SU-DHL-6 (cell line): ENCODE data around the gene AFG1L.

Experiments used
- H2AFZ ChIP-seq: fragments of 200-600 bp; sonication (generic); 2 replicates; pipeline ENCODE4 v1.6.1; 2014; ENCODE audit warnings: low read depth, mild to moderate bottlenecking, moderate library complexity, mixed read lengths, antibody characterized with exemption, low read length; ENCODE audit not compliant: severe bottlenecking
- H3F3A ChIP-seq: fragments of 200-600 bp; shearing (Covaris generic); 2 replicates; pipeline ENCODE4 v1.6.0; 2016; ENCODE audit warnings: antibody characterized with exemption, mild to moderate bottlenecking; ENCODE audit not compliant: insufficient read depth
- H3K27ac ChIP-seq: fragments of 200-600 bp; sonication (generic); 2 replicates; pipeline ENCODE4 v1.5.1; 2016; ENCODE audit warnings: low read depth, mild to moderate bottlenecking, low read length, moderate library complexity, mixed read lengths
- H3K27me3 ChIP-seq: fragments of 200-600 bp; sonication (generic), shearing (Covaris generic); 2 replicates; pipeline ENCODE4 v1.6.0; 2014; ENCODE audit warnings: mild to moderate bottlenecking, low read length
- H3K36me3 ChIP-seq: fragments of 200-600 bp; sonication (generic); 2 replicates; pipeline ENCODE4 v1.6.1; 2014; ENCODE audit warnings: mild to moderate bottlenecking, low read length, mixed read lengths
- H3K4me2 ChIP-seq: fragments of 300-600, 200-600 bp; shearing (Covaris generic), sonication (generic); 2 replicates; pipeline ENCODE4 v1.6.0; 2014; ENCODE audit warnings: low read length, low read depth, mild to moderate bottlenecking; ENCODE audit not compliant: poor library complexity, severe bottlenecking
- H3K4me3 ChIP-seq: fragments of 200-600 bp; sonication (generic); 2 replicates; pipeline ENCODE4 v1.5.1; 2014; ENCODE audit warnings: antibody characterized with exemption, low read length, mild to moderate bottlenecking, mixed read lengths; ENCODE audit not compliant: insufficient read depth, poor library complexity, severe bottlenecking
- H3K79me2 ChIP-seq: fragments of 200-600 bp; sonication (generic); 2 replicates; pipeline ENCODE4 v1.6.1; 2014; ENCODE audit warnings: mild to moderate bottlenecking, low read length, moderate library complexity; ENCODE audit not compliant: insufficient read depth
- H3K9ac ChIP-seq: fragments of 200-600 bp; sonication (generic); 2 replicates; pipeline ENCODE4 v1.7.0; 2014; ENCODE audit warnings: mild to moderate bottlenecking, low read length
- H3K9me2 ChIP-seq: fragments of 200-600 bp; sonication (generic); replicated peaks from 2 replicates; pipeline ENCODE4 v1.6.1; 2014; ENCODE audit warnings: low read length; ENCODE audit not compliant: insufficient read depth
- H3K9me3 ChIP-seq: fragments of 200-600 bp; sonication (generic); 2 replicates; pipeline ENCODE4 v1.6.1; 2014; ENCODE audit warnings: low read length, mixed read lengths; ENCODE audit not compliant: insufficient read depth
- H4K20me1 ChIP-seq: fragments of 200-600 bp; sonication (generic); 2 replicates; pipeline ENCODE4 v1.6.1; 2014; ENCODE audit warnings: low read depth, mild to moderate bottlenecking, antibody characterized with exemption, low read length, moderate library complexity, mixed read lengths
- EZH2phosphoT487 ChIP-seq: fragments of 200-600 bp; sonication (generic), shearing (Covaris generic); conservative IDR thresholded peaks from 2 replicates; pipeline ENCODE4 v1.6.1; 2018; ENCODE audit warnings: mild to moderate bottlenecking, antibody characterized with exemption, low read length, moderate library complexity, mixed read lengths
- TF ChIP-seq, protein P1 (sequence below): fragments of 200-600 bp; sonication (generic); IDR thresholded peaks from one replicate; pipeline ENCODE4 v1.5.1; 2017; ENCODE audit warnings: antibody characterized with exemption, mild to moderate bottlenecking, low read length, moderate library complexity; ENCODE audit not compliant: insufficient read depth, poor library complexity, severe bottlenecking

AFG1L gene

GRCh38 chr6:108452711-108453195 lies 157.9 kb downstream of the AFG1L start:
- Histone ChIP-seq H3K9me2 (no peaks in the 10 kb centered on the region), H3K27ac (no peak overlapping the region), H4K20me1 (no peaks in the 10 kb centered on the region), H3K27me3 (no peaks in the 10 kb centered on the region), H3K4me3 (no peak overlapping the region), H3K79me2 (no peaks in the 10 kb centered on the region), H3K36me3 (no peaks in the 10 kb centered on the region), H2AFZ (no peak overlapping the region), H3K9ac (no peak overlapping the region), H3F3A (no peaks in the 10 kb centered on the region), H3K4me2 (no peak overlapping the region), H3K9me3 (no peaks in the 10 kb centered on the region)
- TF ChIP-seq EZH2phosphoT487, result no peak
- TF ChIP-seq, protein P1, sequence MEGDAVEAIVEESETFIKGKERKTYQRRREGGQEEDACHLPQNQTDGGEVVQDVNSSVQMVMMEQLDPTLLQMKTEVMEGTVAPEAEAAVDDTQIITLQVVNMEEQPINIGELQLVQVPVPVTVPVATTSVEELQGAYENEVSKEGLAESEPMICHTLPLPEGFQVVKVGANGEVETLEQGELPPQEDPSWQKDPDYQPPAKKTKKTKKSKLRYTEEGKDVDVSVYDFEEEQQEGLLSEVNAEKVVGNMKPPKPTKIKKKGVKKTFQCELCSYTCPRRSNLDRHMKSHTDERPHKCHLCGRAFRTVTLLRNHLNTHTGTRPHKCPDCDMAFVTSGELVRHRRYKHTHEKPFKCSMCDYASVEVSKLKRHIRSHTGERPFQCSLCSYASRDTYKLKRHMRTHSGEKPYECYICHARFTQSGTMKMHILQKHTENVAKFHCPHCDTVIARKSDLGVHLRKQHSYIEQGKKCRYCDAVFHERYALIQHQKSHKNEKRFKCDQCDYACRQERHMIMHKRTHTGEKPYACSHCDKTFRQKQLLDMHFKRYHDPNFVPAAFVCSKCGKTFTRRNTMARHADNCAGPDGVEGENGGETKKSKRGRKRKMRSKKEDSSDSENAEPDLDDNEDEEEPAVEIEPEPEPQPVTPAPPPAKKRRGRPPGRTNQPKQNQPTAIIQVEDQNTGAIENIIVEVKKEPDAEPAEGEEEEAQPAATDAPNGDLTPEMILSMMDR, result no peak

DNA sequence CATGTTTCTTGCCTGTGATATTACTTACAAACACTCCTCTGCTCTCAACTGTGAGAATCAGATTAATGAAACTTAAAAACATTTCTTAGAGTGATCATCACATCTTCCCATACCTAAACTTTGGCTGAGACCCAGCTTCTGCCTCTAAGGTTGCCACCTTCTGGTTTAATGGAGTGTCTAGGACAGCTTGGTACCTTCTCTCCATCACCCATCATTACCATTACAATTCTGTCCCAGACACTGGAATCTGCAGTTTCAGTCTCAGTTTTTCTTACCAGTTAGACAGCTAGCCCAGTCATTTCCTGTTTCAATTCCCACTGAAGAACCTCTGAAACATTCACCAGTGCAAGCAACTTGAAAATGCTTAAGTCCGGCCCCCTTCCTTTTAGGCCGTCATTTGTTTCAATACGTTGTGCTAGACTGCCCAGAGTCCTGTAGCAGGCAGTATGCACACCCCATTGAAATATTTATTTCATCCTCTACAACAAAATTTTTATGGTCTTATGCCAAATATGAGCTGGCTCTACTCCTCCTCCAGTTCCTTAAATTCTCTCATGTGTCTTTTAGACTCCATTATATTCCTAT lies 158.8 kb downstream of the AFG1L start:
- no peaks in the 10 kb centered on the region for H3K36me3 ChIP-seq
- no peak for TF ChIP-seq EZH2phosphoT487
- TF ChIP-seq, protein P1, result no peak
- H3K27ac ChIP-seq, result no peak overlapping the region
- no peaks in the 10 kb centered on the region for H3K27me3 ChIP-seq
- H3K9me3 ChIP-seq, result no peaks in the 10 kb centered on the region
- H3K4me3 ChIP-seq, result no peak overlapping the region
- H3K4me2 ChIP-seq, result no peak overlapping the region
- no peaks in the 10 kb centered on the region for H3K9me2 ChIP-seq
- H3K9ac ChIP-seq, result no peak overlapping the region
- no peaks in the 10 kb centered on the region for H4K20me1 ChIP-seq
- H3K79me2 ChIP-seq, result no peaks in the 10 kb centered on the region
- no peak overlapping the region for H2AFZ ChIP-seq
- H3F3A ChIP-seq, result no peaks in the 10 kb centered on the region

DNA sequence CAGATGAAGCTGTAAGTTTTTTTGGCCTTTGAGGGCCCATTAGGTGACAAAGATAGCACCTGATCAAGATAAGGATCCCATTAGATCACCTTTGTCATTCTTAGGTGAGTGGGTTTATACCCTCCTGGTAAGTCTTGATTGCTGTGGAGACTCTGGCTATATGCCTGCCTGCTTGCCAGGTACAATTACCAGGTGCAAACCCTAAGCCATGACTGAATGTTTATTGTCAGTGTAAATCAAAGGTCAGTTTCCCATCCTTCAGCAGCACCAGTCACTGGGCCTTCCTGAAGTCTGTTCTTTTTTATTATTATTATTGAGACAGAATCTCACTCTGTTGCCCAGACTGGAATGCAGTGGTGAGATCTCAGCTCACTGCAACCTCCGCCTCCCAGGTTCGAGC lies 159.5 kb downstream of the AFG1L start:
- H3K9me2 ChIP-seq, result no peaks in the 10 kb centered on the region
- H3K27me3 ChIP-seq, result no peaks in the 10 kb centered on the region
- H3K4me2 ChIP-seq, result no peak overlapping the region
- no peaks in the 10 kb centered on the region for H3K9me3 ChIP-seq
- no peaks in the 10 kb centered on the region for H3K36me3 ChIP-seq
- no peak overlapping the region for H3K9ac ChIP-seq
- no peak overlapping the region for H3K4me3 ChIP-seq
- H4K20me1 ChIP-seq, result no peaks in the 10 kb centered on the region
- no peaks in the 10 kb centered on the region for H3F3A ChIP-seq
- TF ChIP-seq, protein P1, result no peak
- TF ChIP-seq EZH2phosphoT487, result no peak
- no peaks in the 10 kb centered on the region for H3K79me2 ChIP-seq
- H3K27ac ChIP-seq, result no peak overlapping the region
- H2AFZ ChIP-seq, result no peak overlapping the region
